ENCODE data around the gene YPEL1. TPM values are rescaled to one million over a fixed set of nuclear protein-coding genes. Genes with fewer than 3 reads are reported as not detected.
A peak's percentile ranks its signal among the peaks of the same experiment; 100 is the strongest.

The YPEL1 gene
- total RNA-seq, 1 donor, result 2.2 TPM

- Histone ChIP-seq H3K27ac (ENCODE audit: low read depth, low read length) (no peak overlapping the region), H2AFZ (ENCODE audit: low read length) (no peak overlapping the region), H3K27me3 (ENCODE audit: insufficient read depth, low read length) (no peaks in the 10 kb centered on the region), H3K4me2 (ENCODE audit: insufficient read depth, low read length) (no peak overlapping the region), H3K9me3 (ENCODE audit: low read depth, low read length) (no peaks in the 10 kb centered on the region), H3K4me1 (ENCODE audit: insufficient read depth, low read length) (no peaks in the 10 kb centered on the region), H3K4me3 (ENCODE audit: insufficient read depth, low read length) (no peak overlapping the region), H3K79me2 (ENCODE audit: insufficient read depth, low read length) (no peaks in the 10 kb centered on the region), H4K20me1 (ENCODE audit: insufficient read depth, low read length) (no peaks in the 10 kb centered on the region), H3K36me3 (ENCODE audit: insufficient read depth, low read length) (peaks cover 47% of the 10 kb centered on the region)
- TF ChIP-seq CTCF (IDR thresholded peaks at IDR 0.05; ENCODE audit: extremely low read depth, low read depth, low read length), result no peak
- DNase-seq (ENCODE audit: insufficient read length, low spot score, missing footprints), result peak; percentile 51
Measured at GRCh38 chr22:21684492-21685163, 51.0 kb downstream of the YPEL1 start.

- Histone ChIP-seq H3K27me3 (ENCODE audit: insufficient read depth, low read length) (no peaks in the 10 kb centered on the region), H3K9me3 (ENCODE audit: low read depth, low read length) (no peaks in the 10 kb centered on the region), H2AFZ (ENCODE audit: low read length) (no peak overlapping the region), H3K27ac (ENCODE audit: low read depth, low read length) (no peak overlapping the region), H4K20me1 (ENCODE audit: insufficient read depth, low read length) (no peaks in the 10 kb centered on the region), H3K4me2 (ENCODE audit: insufficient read depth, low read length) (no peak overlapping the region), H3K79me2 (ENCODE audit: insufficient read depth, low read length) (no peaks in the 10 kb centered on the region), H3K4me1 (ENCODE audit: insufficient read depth, low read length) (no peaks in the 10 kb centered on the region), H3K36me3 (ENCODE audit: insufficient read depth, low read length) (peaks cover 43% of the 10 kb centered on the region), H3K4me3 (ENCODE audit: insufficient read depth, low read length) (no peak overlapping the region)
- TF ChIP-seq CTCF (IDR thresholded peaks at IDR 0.05; ENCODE audit: extremely low read depth, low read depth, low read length), result no peak
- peak; percentile 53 for DNase-seq (ENCODE audit: insufficient read length, low spot score, missing footprints)
Measured at GRCh38 chr22:21683401-21683811, 52.2 kb downstream of the YPEL1 start.

- no peaks in the 10 kb centered on the region for H3K4me1 ChIP-seq (ENCODE audit: insufficient read depth, low read length)
- no peak overlapping the region for H3K4me2 ChIP-seq (ENCODE audit: insufficient read depth, low read length)
- TF ChIP-seq CTCF (IDR thresholded peaks at IDR 0.05; ENCODE audit: extremely low read depth, low read depth, low read length), result no peak
- no peak overlapping the region for H2AFZ ChIP-seq (ENCODE audit: low read length)
- H3K27me3 ChIP-seq (ENCODE audit: insufficient read depth, low read length), result no peaks in the 10 kb centered on the region
- peak overlapping the region; percentile 4 for H3K27ac ChIP-seq (ENCODE audit: low read depth, low read length)
- H4K20me1 ChIP-seq (ENCODE audit: insufficient read depth, low read length), result no peaks in the 10 kb centered on the region
- H3K4me3 ChIP-seq (ENCODE audit: insufficient read depth, low read length), result no peak overlapping the region
- DNase-seq (ENCODE audit: insufficient read length, low spot score, missing footprints), result peak; percentile 54
- H3K9me3 ChIP-seq (ENCODE audit: low read depth, low read length), result no peaks in the 10 kb centered on the region
- no peaks in the 10 kb centered on the region for H3K79me2 ChIP-seq (ENCODE audit: insufficient read depth, low read length)
- peaks cover 43% of the 10 kb centered on the region for H3K36me3 ChIP-seq (ENCODE audit: insufficient read depth, low read length)
Measured at GRCh38 chr22:21682385-21683175, 53.0 kb downstream of the YPEL1 start.
